ENCODE data around the gene DHCR24. TPM values are rescaled to one million over a fixed set of nuclear protein-coding genes. Genes with fewer than 3 reads are reported as not detected.

The DHCR24 gene
- total and polyA plus RNA-seq, 2 experiments from 2014 or later: 124 to 453 TPM

- TF ChIP-seq ZNF462 (CRISPR knock-in tag; IDR thresholded peaks at IDR 0.05) (no peak), REST (IDR thresholded peaks at IDR 0.05; ENCODE audit: unreplicated experiment) (no peak), NANOG (IDR thresholded peaks at IDR 0.05; ENCODE audit: borderline replicate concordance) (no peak), JUNB (IDR thresholded peaks at IDR 0.05; ENCODE audit: unreplicated experiment) (no peak), ZNF331 (CRISPR knock-in tag; IDR thresholded peaks at IDR 0.05; ENCODE audit: low read depth) (no peak)
Observed at GRCh38 chr1:54812801-54813484, 74.1 kb downstream of the DHCR24 start (continued).
